Glomerular endothelial cell (primary cell): ENCODE results near the gene AATF. TPM values are rescaled to one million over a fixed set of nuclear protein-coding genes. Genes with fewer than 3 reads are reported as not detected.
A peak's percentile ranks its signal among the peaks of the same experiment; 100 is the strongest.
"Not testable (repeated sequence)": the region's sequence is repeated elsewhere in the genome, so short reads cannot be mapped to it uniquely, and the experiment has no call there.

Experiments used
- DNase-seq: peaks from one replicate; pipeline ENCODE4 v3.0.0-alpha.2; 2011; ENCODE audit warnings: low read depth, low spot score; ENCODE audit errors: extremely low read depth
- total RNA-seq: library from RNA; depleted of rRNA; stranded (reverse); fragments of >200 nt; gene quantifications from 2 replicates; pipeline ENCODE4 v1.2.3, GENCODE V29; 2015

The AATF gene
- total RNA-seq, 1 donor from 2014 or later, result 26.7 TPM

DNA sequence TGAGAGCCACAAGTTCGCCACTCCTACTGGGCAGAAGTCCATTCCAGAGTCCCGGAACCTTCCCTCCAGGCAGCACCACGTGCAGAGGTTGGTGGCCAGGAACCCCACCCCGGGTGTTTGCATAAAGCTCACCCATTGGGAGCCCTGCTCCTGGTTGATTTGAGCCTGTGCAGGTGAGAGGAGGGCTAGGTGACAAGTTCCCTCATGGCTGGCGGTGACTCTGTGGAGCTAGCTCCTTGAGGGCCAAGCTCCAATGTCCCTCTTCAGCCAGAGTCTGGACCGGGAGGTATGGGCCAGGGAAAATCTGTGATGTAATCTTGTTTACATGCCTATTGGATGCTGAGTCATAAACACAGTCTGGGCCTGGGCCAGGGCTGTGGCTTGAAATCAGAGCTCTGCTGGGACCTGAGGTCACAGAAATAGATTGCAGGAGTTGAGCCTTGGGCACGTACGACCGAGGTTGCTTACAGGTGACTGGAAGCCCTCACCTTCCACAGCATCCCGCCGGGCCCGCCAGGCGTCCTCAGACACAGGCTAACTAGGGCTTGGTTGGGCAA is 118.9 kb downstream of the AATF start:
- no peak for DNase-seq

DNA sequence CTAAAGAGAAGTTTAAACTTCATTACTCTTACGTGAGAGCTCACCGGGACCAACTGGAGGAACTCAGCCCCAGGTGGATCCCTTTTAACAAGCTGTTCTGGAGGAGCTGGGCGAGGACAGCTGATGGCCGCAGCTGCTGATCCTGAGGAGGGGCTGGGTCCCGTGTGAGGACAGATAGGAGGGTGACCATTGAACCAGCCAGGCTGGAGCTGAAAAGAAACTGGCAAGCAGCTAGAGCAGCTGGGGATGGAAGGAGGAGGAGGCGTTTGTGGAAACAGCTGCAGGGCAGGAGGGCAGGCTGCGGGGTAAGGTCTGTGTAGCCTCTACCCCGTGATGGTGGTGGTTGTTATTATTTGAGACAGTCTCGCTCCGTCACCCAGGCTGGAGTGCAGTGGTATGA is 119.5 kb downstream of the AATF start:
- no peak for DNase-seq

GRCh38 chr17:37069087-37069486 is 120.3 kb downstream of the AATF start:
- DNase-seq, result no peak

DNA sequence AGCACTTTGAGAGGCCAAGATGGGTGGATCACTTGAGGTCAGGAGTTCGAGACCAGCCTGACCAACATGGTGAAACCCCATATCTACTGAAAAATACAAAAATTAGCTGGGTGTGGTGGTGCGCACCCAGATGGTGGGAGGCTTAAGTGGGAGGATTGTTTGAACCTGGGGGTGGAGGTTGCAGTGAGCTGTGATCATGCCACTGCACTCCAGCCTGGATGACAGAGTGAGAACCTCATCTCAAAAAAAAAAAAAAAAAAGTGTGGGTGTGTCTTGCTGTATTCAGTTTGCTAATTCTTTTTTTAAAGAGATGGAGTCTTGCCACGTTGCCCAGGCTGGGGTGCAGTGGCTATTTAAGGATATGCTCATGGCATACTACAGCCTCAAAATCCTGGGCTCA is 124.7 kb downstream of the AATF start:
- not testable (repeated sequence) for DNase-seq

DNA sequence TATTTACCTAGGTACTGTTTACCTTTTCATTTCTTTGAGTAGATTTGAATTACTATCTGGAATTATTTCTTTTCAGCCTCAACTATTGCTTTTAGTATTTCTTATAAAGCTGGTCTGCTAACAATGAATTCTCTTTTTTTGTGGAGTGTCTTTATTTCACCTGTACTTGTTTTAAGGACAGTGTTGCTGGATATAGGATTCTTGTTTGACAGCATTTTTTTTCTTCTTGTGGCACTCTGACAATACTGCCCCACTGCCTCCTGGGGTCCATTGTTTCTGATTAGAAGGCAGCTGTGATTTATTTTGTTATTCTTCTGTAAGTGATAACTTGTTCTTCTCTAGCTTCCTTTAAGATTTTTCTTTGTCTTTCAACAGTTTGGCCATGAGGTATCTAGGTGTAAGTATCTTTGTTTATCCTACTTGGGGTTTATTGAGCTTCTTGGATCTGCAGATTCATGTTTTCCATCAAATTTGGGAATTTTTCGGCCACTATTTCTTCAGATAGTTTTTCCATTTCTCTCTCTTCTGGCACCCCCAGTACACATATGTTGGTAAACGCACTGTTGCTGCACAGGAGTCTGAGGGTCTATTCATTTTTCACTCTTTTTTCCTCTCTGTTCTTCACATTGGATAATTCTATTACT is 130.4 kb downstream of the AATF start:
- no peak for DNase-seq

- no peak for DNase-seq
These were observed 131.0 kb downstream of the AATF start for GRCh38 chr17:37079735-37080134.

- peak; percentile 9 for DNase-seq
These were observed 132.5 kb downstream of the AATF start for GRCh38 chr17:37081287-37081686.

DNA sequence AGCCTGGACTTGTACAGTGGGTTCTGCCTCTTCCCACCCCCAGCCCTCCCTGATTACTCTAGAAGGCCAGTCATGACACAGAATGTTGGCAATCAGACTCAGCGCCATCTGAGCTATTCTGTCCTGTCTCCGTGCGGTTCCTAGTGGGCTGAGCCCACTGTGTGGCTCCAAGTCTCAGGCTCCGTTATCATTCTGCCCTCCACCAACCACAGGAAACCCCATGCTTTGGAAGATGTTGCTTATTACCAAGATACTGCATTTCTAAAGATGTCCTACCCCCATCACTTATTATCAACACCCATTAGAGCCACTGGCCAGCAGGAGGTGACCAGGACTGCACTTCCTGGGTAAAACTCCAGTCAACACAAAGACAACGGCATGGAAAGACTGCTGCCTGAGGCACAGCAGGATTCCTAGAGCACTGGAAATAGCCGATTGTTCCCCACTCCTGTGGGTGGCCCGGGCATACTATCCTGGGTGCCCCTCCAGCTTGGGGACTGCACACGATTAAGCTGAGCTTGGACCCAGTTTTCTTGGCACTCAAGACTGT is 133.6 kb downstream of the AATF start:
- DNase-seq, result no peak

DNA sequence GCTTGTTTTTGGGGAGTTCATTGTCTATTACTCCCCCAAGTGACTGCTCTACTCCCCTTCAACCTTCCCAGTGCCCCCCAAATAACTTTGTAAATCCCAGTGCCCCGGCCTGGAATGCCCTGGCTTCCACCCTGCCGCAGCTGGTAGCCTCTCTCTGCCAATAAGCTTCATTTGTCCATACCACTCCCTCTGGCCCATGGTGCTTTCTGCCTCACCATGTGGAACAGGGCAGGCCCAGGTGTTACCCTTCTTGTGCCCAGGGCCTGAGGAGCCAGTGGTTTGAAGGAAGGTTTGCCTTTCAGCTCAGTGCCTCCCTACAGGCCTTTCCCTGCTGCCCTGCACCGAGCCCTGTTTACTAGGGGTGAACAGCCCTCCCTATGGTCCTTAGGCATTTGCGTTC is 134.2 kb downstream of the AATF start:
- no peak for DNase-seq

GRCh38 chr17:37083456-37083855 is 134.7 kb downstream of the AATF start:
- DNase-seq, result no peak

DNA sequence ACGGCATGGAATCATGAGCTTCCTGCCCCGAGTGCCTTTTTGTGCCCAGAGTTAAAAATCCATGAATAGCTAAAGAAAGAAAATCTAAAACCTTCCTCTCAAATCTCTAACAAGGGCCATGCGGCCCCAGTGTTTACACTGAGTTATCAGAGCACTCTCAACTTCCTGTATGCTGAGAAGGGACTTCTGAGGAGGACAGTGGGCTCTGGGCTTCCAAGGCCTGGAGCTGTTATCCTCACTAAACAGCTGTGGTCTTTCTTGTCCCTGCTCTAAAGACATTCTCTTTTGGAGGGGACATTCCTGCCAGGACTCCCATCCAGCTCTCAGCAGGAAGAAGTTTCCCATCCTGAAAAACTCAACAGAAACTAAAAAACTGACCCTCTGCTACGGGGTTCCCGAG is 135.6 kb downstream of the AATF start:
- DNase-seq, result no peak

GRCh38 chr17:37086334-37086733 is 137.6 kb downstream of the AATF start:
- DNase-seq, result no peak

GRCh38 chr17:37086948-37087347 is 138.2 kb downstream of the AATF start:
- no peak for DNase-seq

- DNase-seq, result no peak
These were observed 138.9 kb downstream of the AATF start for GRCh38 chr17:37087683-37088082.

GRCh38 chr17:37088459-37088858 is 139.7 kb downstream of the AATF start:
- no peak for DNase-seq

GRCh38 chr17:37088913-37089312 is 140.2 kb downstream of the AATF start:
- no peak for DNase-seq

DNA sequence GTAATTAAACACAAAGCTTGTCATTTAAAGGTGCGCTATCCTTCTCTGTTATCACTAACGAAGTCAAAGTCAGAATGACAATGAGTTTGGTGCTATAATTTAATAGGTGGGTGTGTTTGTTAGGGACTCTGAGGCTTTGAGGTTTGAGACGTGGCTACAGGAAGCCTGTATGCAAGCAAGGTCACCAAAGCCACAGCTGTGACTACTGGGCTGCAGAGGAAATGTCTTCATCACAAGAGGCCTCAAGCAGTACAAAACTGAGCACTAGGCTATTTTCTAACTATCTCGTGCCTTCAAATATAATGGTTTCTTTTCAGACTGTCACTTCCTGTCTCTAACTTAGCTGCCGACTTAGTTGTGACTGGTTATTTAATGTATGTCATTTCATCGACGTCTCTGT is 141.2 kb downstream of the AATF start:
- peak; percentile 34 for DNase-seq

DNA sequence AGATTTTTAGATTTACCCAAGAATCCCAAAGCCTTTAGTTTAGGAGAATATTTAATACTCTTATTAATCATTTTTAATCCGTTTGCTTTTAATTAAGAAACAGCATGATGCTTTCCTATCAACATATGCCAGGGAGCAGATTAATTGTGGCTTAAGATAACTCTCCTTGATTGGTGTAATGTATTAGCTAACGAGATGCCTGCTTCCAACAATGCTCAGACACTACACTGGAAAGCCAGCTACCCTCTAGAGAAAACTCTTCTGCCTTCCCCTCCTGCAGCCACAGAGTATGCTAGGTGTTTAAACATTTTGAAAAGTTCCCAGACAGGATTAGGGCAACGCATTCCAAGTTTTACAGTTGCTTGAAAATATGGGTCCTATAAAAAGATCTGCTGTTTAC is 142.2 kb downstream of the AATF start:
- no peak for DNase-seq

DNA sequence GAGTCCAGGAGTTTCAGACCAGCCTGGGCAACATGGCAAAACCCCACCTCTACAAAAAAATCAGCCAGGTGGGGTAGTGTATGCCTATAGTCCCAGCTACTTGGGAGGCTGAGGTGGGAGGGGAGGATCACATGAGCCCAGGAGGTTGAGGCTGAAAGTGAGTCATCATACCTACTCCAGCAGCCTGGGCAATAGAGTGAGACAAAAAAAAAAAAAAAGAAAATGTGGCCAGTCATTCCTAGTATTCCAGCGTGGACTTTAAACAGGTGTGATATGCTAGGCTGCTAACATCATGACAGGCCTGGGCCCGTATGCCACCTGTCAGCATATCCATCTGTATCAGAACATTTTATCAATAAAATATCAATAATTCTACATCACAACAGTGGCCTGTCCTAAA is 143.3 kb downstream of the AATF start:
- no peak for DNase-seq

- no peak for DNase-seq
These were observed 143.9 kb downstream of the AATF start for GRCh38 chr17:37092701-37093100.

- no peak for DNase-seq
These were observed 145.6 kb downstream of the AATF start for GRCh38 chr17:37094391-37094790.

DNA sequence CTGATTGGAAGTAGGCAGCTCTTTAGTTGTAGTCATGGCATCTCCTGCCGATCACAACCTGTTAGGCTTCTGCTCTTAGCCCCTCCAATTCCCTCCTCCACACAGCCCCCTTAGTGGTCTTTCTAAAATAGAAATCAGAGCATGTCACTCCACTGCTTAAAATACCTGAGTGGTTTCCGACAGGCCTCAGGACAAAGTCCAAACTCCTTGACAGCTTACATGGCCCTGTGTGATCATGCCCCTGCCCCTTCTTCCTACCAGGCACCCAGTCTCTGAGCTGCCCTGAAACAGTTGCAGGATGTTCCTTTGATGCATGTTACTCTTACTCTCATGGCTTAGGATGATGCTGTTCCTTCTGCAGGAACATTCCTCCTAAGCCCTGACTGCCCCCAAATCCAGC is 147.3 kb downstream of the AATF start:
- DNase-seq, result no peak

- no peak for DNase-seq
These were observed 148.4 kb downstream of the AATF start for GRCh38 chr17:37097154-37097553.
